SIG-M5 treated with dmso at 0.1 percent for 504 hours (cell line): ENCODE results near the gene TPRX1.
"Not testable (repeated sequence)": the region's sequence is repeated elsewhere in the genome, so short reads cannot be mapped to it uniquely, and the experiment has no call there.

Experiments used
- DNase-seq: peaks from one replicate; lab custom pipeline; 2025; ENCODE audit not compliant: unreplicated experiment; lab: John Stamatoyannopoulos, UW

The TPRX1 gene

GRCh38 chr19:47769534-47769933, 34.8 kb downstream of the TPRX1 start:
- DNase-seq = no peak

GRCh38 chr19:47768604-47769003, 35.7 kb downstream of the TPRX1 start:
- no peak for DNase-seq

- DNase-seq = no peak
Measured at GRCh38 chr19:47767349-47767748, 37.0 kb downstream of the TPRX1 start.

GRCh38 chr19:47766670-47767069, 37.7 kb downstream of the TPRX1 start:
- no peak for DNase-seq

GRCh38 chr19:47766359-47766620, 38.1 kb downstream of the TPRX1 start:
- DNase-seq = no peak

- peak; percentile 47 for DNase-seq
Measured at GRCh38 chr19:47765523-47766358, 38.6 kb downstream of the TPRX1 start.

GRCh38 chr19:47764705-47765104, 39.6 kb downstream of the TPRX1 start:
- not testable (repeated sequence) for DNase-seq

- no peak for DNase-seq
Measured at GRCh38 chr19:47762615-47763308, 41.6 kb downstream of the TPRX1 start.

GRCh38 chr19:47762151-47762550, 42.2 kb downstream of the TPRX1 start:
- no peak for DNase-seq

- DNase-seq = no peak
Measured at GRCh38 chr19:47761566-47761965, 42.8 kb downstream of the TPRX1 start.

GRCh38 chr19:47760632-47760999, 43.7 kb downstream of the TPRX1 start:
- no peak for DNase-seq

GRCh38 chr19:47758443-47758804, 45.9 kb downstream of the TPRX1 start:
- no peak for DNase-seq

GRCh38 chr19:47757617-47758442, 46.5 kb downstream of the TPRX1 start:
- no peak for DNase-seq

- no peak for DNase-seq
Measured at GRCh38 chr19:47756953-47757608, 47.3 kb downstream of the TPRX1 start.

GRCh38 chr19:47756627-47756929, 47.8 kb downstream of the TPRX1 start:
- no peak for DNase-seq

- DNase-seq = no peak
Measured at GRCh38 chr19:47755762-47756626, 48.4 kb downstream of the TPRX1 start.

GRCh38 chr19:47755065-47755761, 49.1 kb downstream of the TPRX1 start:
- DNase-seq = no peak

GRCh38 chr19:47754206-47755064, 49.9 kb downstream of the TPRX1 start:
- DNase-seq = no peak
